SK-N-SH treated with all-trans-retinoic acid at 6 μM for 48 hours (cell line): ENCODE measurements around the gene MDGA2.

ENCODE experiments used
- ATAC-seq: fragments of 200-7000 bp; cut with Tn5 transposase; 3 replicates; pipeline ENCODE4 v1.9.1; 2020; ENCODE audit warnings: mild to moderate bottlenecking, moderate library complexity
- ARNTL ChIP-seq: fragments of 450-650 bp; formaldehyde crosslinking; IDR thresholded peaks from 2 replicates; pipeline ENCODE4 v1.5.0; 2020; ENCODE audit warnings: low read depth, mild to moderate bottlenecking, moderate library complexity, borderline replicate concordance
- BACH2 ChIP-seq: fragments of 250-450 bp; sonication (Bioruptor Pico); IDR thresholded peaks from 2 replicates; pipeline ENCODE4 v1.9.0; 2021; ENCODE audit warnings: mild to moderate bottlenecking, borderline replicate concordance
- CSDC2 ChIP-seq: fragments of 250-450 bp; sonication (Bioruptor Pico); IDR thresholded peaks from 2 replicates; pipeline ENCODE4 v1.5.0; 2020; ENCODE audit warnings: mild to moderate bottlenecking, moderate library complexity
- ESRRG ChIP-seq: fragments of 250-450 bp; sonication (Bioruptor Pico); IDR thresholded peaks from 2 replicates; pipeline ENCODE4 v1.6.1; 2021; ENCODE audit warnings: mild to moderate bottlenecking
- GLIS3 ChIP-seq: fragments of 250-450 bp; sonication (Bioruptor Pico); IDR thresholded peaks from 2 replicates; pipeline ENCODE4 v1.5.0; 2020; ENCODE audit warnings: mild to moderate bottlenecking, moderate library complexity
- ISL1 ChIP-seq: fragments of 250-450 bp; sonication (Bioruptor Pico); IDR thresholded peaks from 2 replicates; pipeline ENCODE4 v2.1.2; 2022; ENCODE audit warnings: mild to moderate bottlenecking, moderate library complexity
- OSR1 ChIP-seq: fragments of 250-450 bp; sonication (Bioruptor Pico); IDR thresholded peaks from 2 replicates; pipeline ENCODE4 v1.8.0; 2022; ENCODE audit warnings: moderate library complexity, mild to moderate bottlenecking, inconsistent platforms
- POU6F1 ChIP-seq: fragments of 250-450 bp; sonication (Bioruptor Pico); IDR thresholded peaks from 2 replicates; pipeline ENCODE4 v1.8.0; 2021; ENCODE audit warnings: low read depth, mild to moderate bottlenecking, moderate library complexity, borderline replicate concordance
- PPARA ChIP-seq: fragments of 250-450 bp; sonication (Bioruptor Pico); IDR thresholded peaks from 2 replicates; pipeline ENCODE4 v1.5.0; 2020; ENCODE audit warnings: mild to moderate bottlenecking, borderline replicate concordance
- RARB ChIP-seq: fragments of 250-450 bp; sonication (Bioruptor Pico); IDR thresholded peaks from 2 replicates; pipeline ENCODE4 v1.8.0; 2021; ENCODE audit warnings: mild to moderate bottlenecking, moderate library complexity
- SNAI2 ChIP-seq: fragments of 250-450 bp; sonication (Bioruptor Pico); IDR thresholded peaks from 2 replicates; pipeline ENCODE4 v1.5.0; 2020; ENCODE audit warnings: mild to moderate bottlenecking, moderate library complexity
- TCF4 ChIP-seq: fragments of 250-450 bp; sonication (Bioruptor Pico); IDR thresholded peaks from 2 replicates; pipeline ENCODE4 v1.8.0; 2021; ENCODE audit warnings: mild to moderate bottlenecking, moderate library complexity, borderline replicate concordance
- TOX ChIP-seq: fragments of 250-450 bp; sonication (Bioruptor Pico); IDR thresholded peaks from 2 replicates; pipeline ENCODE4 v1.8.0; 2021; ENCODE audit warnings: mild to moderate bottlenecking, moderate library complexity, borderline replicate concordance
- ZC3H10 ChIP-seq: fragments of 250-450 bp; sonication (Bioruptor Pico); IDR thresholded peaks from 2 replicates; pipeline ENCODE4 v1.5.1; 2021; ENCODE audit warnings: mild to moderate bottlenecking, moderate library complexity
- ZFP30 ChIP-seq: fragments of 450-650 bp; formaldehyde crosslinking; IDR thresholded peaks from 2 replicates; pipeline ENCODE4 v1.5.0; 2022; ENCODE audit warnings: mild to moderate bottlenecking, moderate library complexity
- ZNF70 ChIP-seq: fragments of 450-650 bp; formaldehyde crosslinking; IDR thresholded peaks from 2 replicates; pipeline ENCODE4 v1.5.0; 2020; ENCODE audit warnings: mild to moderate bottlenecking, moderate library complexity
- ZNF8 ChIP-seq: fragments of 450-650 bp; formaldehyde crosslinking; IDR thresholded peaks from 2 replicates; pipeline ENCODE4 v1.5.0; 2020; ENCODE audit warnings: mild to moderate bottlenecking, moderate library complexity
- TF ChIP-seq, protein P1 (sequence below): fragments of 250-450 bp; sonication (Bioruptor Pico); IDR thresholded peaks from 2 replicates; pipeline ENCODE4 v1.5.1; 2021; ENCODE audit warnings: mild to moderate bottlenecking, moderate library complexity
- TF ChIP-seq, protein P2 (sequence below): fragments of 250-450 bp; sonication (Bioruptor Pico); IDR thresholded peaks from 2 replicates; pipeline ENCODE4 v1.8.0; 2020; ENCODE audit warnings: mild to moderate bottlenecking, moderate library complexity, borderline replicate concordance
- TF ChIP-seq, protein P3 (sequence below): fragments of 250-450 bp; sonication (Bioruptor Pico); IDR thresholded peaks from 2 replicates; pipeline ENCODE4 v1.5.1; 2020; ENCODE audit warnings: low read depth, mild to moderate bottlenecking, moderate library complexity
- TF ChIP-seq, protein P4 (sequence below): fragments of 250-450 bp; sonication (Bioruptor Pico); IDR thresholded peaks from 2 replicates; pipeline ENCODE4 v1.5.0; 2020; ENCODE audit warnings: mild to moderate bottlenecking, moderate library complexity

Gene MDGA2

DNA sequence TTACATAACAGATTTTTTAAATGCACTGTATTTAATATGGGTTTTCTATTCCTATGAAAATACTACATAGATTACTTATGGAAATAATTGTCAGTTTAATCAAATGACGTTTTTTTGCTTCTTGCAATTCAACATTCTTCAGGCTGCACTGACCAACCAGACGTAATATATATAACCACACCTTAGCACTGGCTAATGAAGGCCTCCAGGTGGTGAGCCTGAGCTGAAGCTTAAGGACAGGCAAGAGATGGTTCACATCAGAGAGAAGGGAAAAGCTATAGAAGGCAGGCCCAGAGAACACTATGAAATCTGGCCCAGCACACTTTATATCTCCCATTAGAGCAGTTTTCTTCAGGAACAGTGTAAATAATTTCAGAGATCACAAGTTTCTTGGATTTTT is 2.8 kb upstream of the MDGA2 start:
- ATAC-seq: no peak
- TF ChIP-seq SNAI2 (CRISPR knock-in tag) (no peak), TOX (no peak), ZC3H10 (CRISPR knock-in tag) (no peak), ZNF70 (CRISPR knock-in tag) (no peak), ZFP30 (CRISPR knock-in tag) (no peak), TCF4 (CRISPR knock-in tag) (no peak), ARNTL (CRISPR knock-in tag) (no peak), BACH2 (CRISPR knock-in tag) (no peak), PPARA (CRISPR knock-in tag) (no peak), OSR1 (CRISPR knock-in tag) (no peak), ISL1 (CRISPR knock-in tag) (no peak), ESRRG (CRISPR knock-in tag) (no peak), GLIS3 (CRISPR knock-in tag) (no peak), POU6F1 (no peak), CSDC2 (CRISPR knock-in tag) (no peak)
- TF ChIP-seq, protein P1, sequence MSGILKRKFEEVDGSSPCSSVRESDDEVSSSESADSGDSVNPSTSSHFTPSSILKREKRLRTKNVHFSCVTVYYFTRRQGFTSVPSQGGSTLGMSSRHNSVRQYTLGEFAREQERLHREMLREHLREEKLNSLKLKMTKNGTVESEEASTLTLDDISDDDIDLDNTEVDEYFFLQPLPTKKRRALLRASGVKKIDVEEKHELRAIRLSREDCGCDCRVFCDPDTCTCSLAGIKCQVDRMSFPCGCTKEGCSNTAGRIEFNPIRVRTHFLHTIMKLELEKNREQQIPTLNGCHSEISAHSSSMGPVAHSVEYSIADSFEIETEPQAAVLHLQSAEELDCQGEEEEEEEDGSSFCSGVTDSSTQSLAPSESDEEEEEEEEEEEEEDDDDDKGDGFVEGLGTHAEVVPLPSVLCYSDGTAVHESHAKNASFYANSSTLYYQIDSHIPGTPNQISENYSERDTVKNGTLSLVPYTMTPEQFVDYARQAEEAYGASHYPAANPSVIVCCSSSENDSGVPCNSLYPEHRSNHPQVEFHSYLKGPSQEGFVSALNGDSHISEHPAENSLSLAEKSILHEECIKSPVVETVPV: no peak
- TF ChIP-seq, protein P2, sequence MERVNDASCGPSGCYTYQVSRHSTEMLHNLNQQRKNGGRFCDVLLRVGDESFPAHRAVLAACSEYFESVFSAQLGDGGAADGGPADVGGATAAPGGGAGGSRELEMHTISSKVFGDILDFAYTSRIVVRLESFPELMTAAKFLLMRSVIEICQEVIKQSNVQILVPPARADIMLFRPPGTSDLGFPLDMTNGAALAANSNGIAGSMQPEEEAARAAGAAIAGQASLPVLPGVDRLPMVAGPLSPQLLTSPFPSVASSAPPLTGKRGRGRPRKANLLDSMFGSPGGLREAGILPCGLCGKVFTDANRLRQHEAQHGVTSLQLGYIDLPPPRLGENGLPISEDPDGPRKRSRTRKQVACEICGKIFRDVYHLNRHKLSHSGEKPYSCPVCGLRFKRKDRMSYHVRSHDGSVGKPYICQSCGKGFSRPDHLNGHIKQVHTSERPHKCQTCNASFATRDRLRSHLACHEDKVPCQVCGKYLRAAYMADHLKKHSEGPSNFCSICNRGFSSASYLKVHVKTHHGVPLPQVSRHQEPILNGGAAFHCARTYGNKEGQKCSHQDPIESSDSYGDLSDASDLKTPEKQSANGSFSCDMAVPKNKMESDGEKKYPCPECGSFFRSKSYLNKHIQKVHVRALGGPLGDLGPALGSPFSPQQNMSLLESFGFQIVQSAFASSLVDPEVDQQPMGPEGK (CRISPR knock-in tag): no peak
- TF ChIP-seq, protein P3, sequence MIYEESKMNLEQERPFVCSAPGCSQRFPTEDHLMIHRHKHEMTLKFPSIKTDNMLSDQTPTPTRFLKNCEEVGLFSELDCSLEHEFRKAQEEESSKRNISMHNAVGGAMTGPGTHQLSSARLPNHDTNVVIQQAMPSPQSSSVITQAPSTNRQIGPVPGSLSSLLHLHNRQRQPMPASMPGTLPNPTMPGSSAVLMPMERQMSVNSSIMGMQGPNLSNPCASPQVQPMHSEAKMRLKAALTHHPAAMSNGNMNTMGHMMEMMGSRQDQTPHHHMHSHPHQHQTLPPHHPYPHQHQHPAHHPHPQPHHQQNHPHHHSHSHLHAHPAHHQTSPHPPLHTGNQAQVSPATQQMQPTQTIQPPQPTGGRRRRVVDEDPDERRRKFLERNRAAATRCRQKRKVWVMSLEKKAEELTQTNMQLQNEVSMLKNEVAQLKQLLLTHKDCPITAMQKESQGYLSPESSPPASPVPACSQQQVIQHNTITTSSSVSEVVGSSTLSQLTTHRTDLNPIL (CRISPR knock-in tag): no peak
- TF ChIP-seq, protein P4, sequence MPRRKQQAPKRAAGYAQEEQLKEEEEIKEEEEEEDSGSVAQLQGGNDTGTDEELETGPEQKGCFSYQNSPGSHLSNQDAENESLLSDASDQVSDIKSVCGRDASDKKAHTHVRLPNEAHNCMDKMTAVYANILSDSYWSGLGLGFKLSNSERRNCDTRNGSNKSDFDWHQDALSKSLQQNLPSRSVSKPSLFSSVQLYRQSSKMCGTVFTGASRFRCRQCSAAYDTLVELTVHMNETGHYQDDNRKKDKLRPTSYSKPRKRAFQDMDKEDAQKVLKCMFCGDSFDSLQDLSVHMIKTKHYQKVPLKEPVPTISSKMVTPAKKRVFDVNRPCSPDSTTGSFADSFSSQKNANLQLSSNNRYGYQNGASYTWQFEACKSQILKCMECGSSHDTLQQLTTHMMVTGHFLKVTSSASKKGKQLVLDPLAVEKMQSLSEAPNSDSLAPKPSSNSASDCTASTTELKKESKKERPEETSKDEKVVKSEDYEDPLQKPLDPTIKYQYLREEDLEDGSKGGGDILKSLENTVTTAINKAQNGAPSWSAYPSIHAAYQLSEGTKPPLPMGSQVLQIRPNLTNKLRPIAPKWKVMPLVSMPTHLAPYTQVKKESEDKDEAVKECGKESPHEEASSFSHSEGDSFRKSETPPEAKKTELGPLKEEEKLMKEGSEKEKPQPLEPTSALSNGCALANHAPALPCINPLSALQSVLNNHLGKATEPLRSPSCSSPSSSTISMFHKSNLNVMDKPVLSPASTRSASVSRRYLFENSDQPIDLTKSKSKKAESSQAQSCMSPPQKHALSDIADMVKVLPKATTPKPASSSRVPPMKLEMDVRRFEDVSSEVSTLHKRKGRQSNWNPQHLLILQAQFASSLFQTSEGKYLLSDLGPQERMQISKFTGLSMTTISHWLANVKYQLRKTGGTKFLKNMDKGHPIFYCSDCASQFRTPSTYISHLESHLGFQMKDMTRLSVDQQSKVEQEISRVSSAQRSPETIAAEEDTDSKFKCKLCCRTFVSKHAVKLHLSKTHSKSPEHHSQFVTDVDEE (CRISPR knock-in tag): no peak
- TF ChIP-seq, all 23 proteins: peak for 0

GRCh38 chr14:47676315-47676617 is 861 bp upstream of the MDGA2 start:
- ATAC-seq: no peak
- no peak for TF ChIP-seq RARB (CRISPR knock-in tag)
- no peak for TF ChIP-seq POU6F1
- TF ChIP-seq TOX: no peak
- no peak for TF ChIP-seq PPARA (CRISPR knock-in tag)
- TF ChIP-seq, protein P2 (CRISPR knock-in tag): no peak
- TF ChIP-seq ZNF8 (CRISPR knock-in tag): no peak
- no peak for TF ChIP-seq ARNTL (CRISPR knock-in tag)
- TF ChIP-seq ISL1 (CRISPR knock-in tag): no peak
- no peak for TF ChIP-seq ESRRG (CRISPR knock-in tag)
